C4-2B (cell line): Measurements from ENCODE around the gene ZNF513.

Source experiments
- CTCF ChIP-seq: fragments of 450-650 bp; conservative IDR thresholded peaks from 2 replicates; pipeline ENCODE4 v1.5.1; 2017; ENCODE audit warnings: mild to moderate bottlenecking
- ZFX ChIP-seq: fragments of 450-650 bp; IDR thresholded peaks from 2 replicates; pipeline ENCODE4 v1.6.1; 2017

DNA sequence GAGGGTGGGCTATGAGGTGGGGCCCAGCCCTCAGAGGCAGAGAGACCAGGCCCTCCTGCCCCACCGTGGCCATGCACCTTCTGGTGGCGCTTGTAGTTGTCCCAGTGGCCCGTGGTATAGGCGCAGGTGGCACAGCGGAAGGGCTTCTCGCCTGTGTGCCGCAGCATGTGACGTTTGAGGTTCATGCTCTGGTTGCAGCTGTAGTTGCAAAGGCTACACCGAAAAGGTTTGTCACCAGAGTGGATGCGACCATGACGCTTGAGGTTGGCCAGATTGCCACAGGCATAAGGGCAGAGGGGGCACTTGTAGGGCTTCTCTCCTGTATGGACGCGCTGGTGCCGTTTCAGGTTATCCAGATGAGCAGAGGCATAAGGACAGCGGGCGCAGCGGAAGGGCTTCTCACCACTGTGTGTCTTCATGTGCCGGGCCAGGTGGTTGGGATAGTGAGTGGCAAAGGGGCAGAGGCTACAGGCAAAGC is 2.9 kb downstream of the ZNF513 start:
- TF ChIP-seq CTCF (no peak), ZFX (no peak)
